HG02840 (cell line): ENCODE data around the gene RGS19.

ENCODE experiments used
- ATAC-seq: cut with Tn5 transposase; IDR thresholded peaks from one replicate; pipeline ENCODE4 v1.9.1; 2021; ENCODE audit warnings: mild to moderate bottlenecking, moderate library complexity, moderate number of reproducible peaks; ENCODE audit not compliant: unreplicated experiment, low FRiP score

RGS19 gene

GRCh38 chr20:64065062-64065973 is 14.0 kb downstream of the RGS19 start:
- ATAC-seq, result no peak

GRCh38 chr20:64064145-64064698 is 15.1 kb downstream of the RGS19 start:
- ATAC-seq, result no peak

- ATAC-seq, result no peak
Observed at GRCh38 chr20:64063389-64064144, 15.8 kb downstream of the RGS19 start.

GRCh38 chr20:64062596-64063388 is 16.5 kb downstream of the RGS19 start, which contains the start of gene TCEA2:
Gene TCEA2, plus strand, starts transcription at chr20:64063198. Its CDS starts 115 bp downstream, at chr20:64063313.
- ATAC-seq, result peak; percentile 77

GRCh38 chr20:64062276-64062595 is 17.1 kb downstream of the RGS19 start:
- no peak for ATAC-seq

GRCh38 chr20:64058536-64058935 is 20.8 kb downstream of the RGS19 start:
- no peak for ATAC-seq

- no peak for ATAC-seq
Observed at GRCh38 chr20:64057628-64058498, 21.5 kb downstream of the RGS19 start.

- no peak for ATAC-seq
Observed at GRCh38 chr20:64056889-64057627, 22.3 kb downstream of the RGS19 start.

- no peak for ATAC-seq
Observed at GRCh38 chr20:64056639-64056888, 22.8 kb downstream of the RGS19 start.

GRCh38 chr20:64055893-64056638 is 23.3 kb downstream of the RGS19 start:
- no peak for ATAC-seq

- ATAC-seq, result no peak
Observed at GRCh38 chr20:64055396-64055892, 23.9 kb downstream of the RGS19 start.

- ATAC-seq, result no peak
Observed at GRCh38 chr20:64053841-64054661, 25.3 kb downstream of the RGS19 start.

- ATAC-seq, result no peak
Observed at GRCh38 chr20:64052987-64053840, 26.1 kb downstream of the RGS19 start.

- no peak for ATAC-seq
Observed at GRCh38 chr20:64052326-64052722, 27.0 kb downstream of the RGS19 start.

- no peak for ATAC-seq
Observed at GRCh38 chr20:64051561-64052325, 27.6 kb downstream of the RGS19 start.

- no peak for ATAC-seq
Observed at GRCh38 chr20:64051033-64051452, 28.3 kb downstream of the RGS19 start.
